Naive B cell (primary cell): Measurements from ENCODE around the gene PDZD4. TPM values are rescaled to one million over a fixed set of nuclear protein-coding genes. Genes with fewer than 3 reads are reported as not detected.
A peak's percentile ranks its signal among the peaks of the same experiment; 100 is the strongest.

Experiments
- ATAC-seq, 2 donors: fragments of 150-1000 bp; cut with Tn5 transposase; 2 replicates each; pipeline ENCODE4 v1.10.0; 2021; ENCODE audit warnings: low read depth in 2 of 2, mild to moderate bottlenecking in 2 of 2, moderate library complexity in 2 of 2
- DNase-seq: peaks from one replicate; pipeline ENCODE4 v3.0.0; 2022
- H3K27ac Mint-ChIP-seq, 6 donors: one replicate each; pipeline ENCODE4 v1.8.0; 2020 to 2022; ENCODE audit warnings: mild to moderate bottlenecking in 6 of 6, mixed read lengths in 6 of 6, moderate library complexity in 5 of 6, inconsistent platforms in 2 of 6
- H3K27me3 Mint-ChIP-seq, 3 donors: one replicate each; pipeline ENCODE4 v1.8.0; 2021 to 2022; ENCODE audit warnings: mixed read lengths in 3 of 3, mild to moderate bottlenecking in 1 of 3
- H3K36me3 Mint-ChIP-seq, 2 donors: one replicate each; pipeline ENCODE4 v1.8.0; 2020 to 2022; ENCODE audit warnings: mixed read lengths in 2 of 2, inconsistent platforms in 1 of 2, mild to moderate bottlenecking in 1 of 2
- H3K4me1 Mint-ChIP-seq, 3 donors: one replicate each; pipeline ENCODE4 v1.8.0; 2020 to 2022; ENCODE audit warnings: mixed read lengths in 3 of 3, inconsistent platforms in 1 of 3, mild to moderate bottlenecking in 1 of 3, moderate library complexity in 1 of 3
- H3K4me3 Mint-ChIP-seq, 8 donors: one replicate each; pipeline ENCODE4 v1.8.0; 2020 to 2022; ENCODE audit warnings: mild to moderate bottlenecking in 8 of 8, mixed read lengths in 8 of 8, moderate library complexity in 8 of 8, inconsistent platforms in 2 of 8
- H3K9me3 Mint-ChIP-seq, 7 donors: one replicate each; pipeline ENCODE4 v1.8.0; 2020 to 2022; ENCODE audit warnings: mixed read lengths in 7 of 7, mild to moderate bottlenecking in 5 of 7, inconsistent platforms in 2 of 7, moderate library complexity in 1 of 7
- polyA plus RNA-seq, 6 donors: library from polyadenylated mRNA; unstranded; fragments of 300-500 nt; fragmentation: Illumina TruSeq; gene quantifications; one replicate each; pipeline ENCODE4 v1.2.3, GENCODE V29; 2021; ENCODE audit warnings: low read depth in 6 of 6

PDZD4 gene
- polyA plus RNA-seq, 6 donors from 2014 or later = 0.38 TPM; not detected in 5

DNA sequence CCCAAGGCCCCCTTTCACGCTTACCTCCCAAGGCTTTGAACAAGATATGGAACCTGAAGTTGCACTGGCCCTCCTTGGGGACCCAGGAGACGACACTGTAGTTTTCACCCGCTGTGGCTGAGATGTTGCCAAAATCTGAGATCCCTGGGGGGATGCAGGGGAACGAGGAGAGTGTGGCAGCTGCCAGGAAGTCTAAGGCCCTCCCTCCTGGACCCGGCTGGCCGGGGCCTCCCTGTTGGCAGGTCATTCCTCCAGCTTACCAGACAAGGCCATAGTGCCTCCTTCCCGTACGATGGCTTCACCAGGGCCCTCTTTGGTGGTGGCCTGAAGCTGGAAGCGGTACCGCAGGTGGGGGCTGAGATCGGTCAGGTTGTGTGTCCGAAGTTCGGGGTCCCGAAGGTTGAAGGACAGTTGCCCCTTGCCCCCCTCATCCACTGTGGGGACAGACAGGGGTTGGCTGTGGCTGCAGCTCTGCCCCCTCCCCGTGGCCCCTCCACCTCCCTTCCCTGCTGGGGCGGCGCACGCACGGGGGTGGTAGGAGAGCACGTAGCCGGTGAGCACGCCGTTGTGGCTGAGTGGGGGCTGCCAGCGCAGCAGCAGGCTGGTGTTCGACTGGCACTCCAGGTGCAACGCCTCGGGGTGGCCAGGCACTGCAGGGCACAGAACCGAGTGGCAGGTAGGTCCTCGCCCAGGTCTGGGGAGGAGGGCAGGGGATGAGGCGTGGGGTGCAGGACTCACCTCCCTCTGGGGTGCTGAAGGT lies 34.4 kb upstream of the PDZD4 start:
- peaks cover 0 to 2% (median 0%) of the 10 kb centered on the region in 7 donors for H3K9me3 Mint-ChIP-seq
- ATAC-seq (no peak), DNase-seq (no peak)
- peak overlapping the region in 1 of 6 donors; percentile 9 for H3K27ac Mint-ChIP-seq
- no peak overlapping the region for H3K4me3 Mint-ChIP-seq
- H3K4me1 Mint-ChIP-seq = peaks cover 0 to 5% (median 0%) of the 10 kb centered on the region in 3 donors
- peaks cover 0 to 6% of the 10 kb centered on the region in 2 donors for H3K36me3 Mint-ChIP-seq
- H3K27me3 Mint-ChIP-seq = peaks cover 0 to 8% (median 0%) of the 10 kb centered on the region in 3 donors

GRCh38 chrX:153864101-153864500 lies 33.8 kb upstream of the PDZD4 start:
- peaks cover 0 to 8% (median 0%) of the 10 kb centered on the region in 3 donors for H3K27me3 Mint-ChIP-seq
- H3K4me3 Mint-ChIP-seq = no peak overlapping the region
- ATAC-seq = no peak
- no peaks in the 10 kb centered on the region for H3K9me3 Mint-ChIP-seq
- H3K27ac Mint-ChIP-seq = no peak overlapping the region
- no peak for DNase-seq
- peaks cover 3 to 5% (median 4%) of the 10 kb centered on the region in 3 donors for H3K4me1 Mint-ChIP-seq
- H3K36me3 Mint-ChIP-seq = peaks cover 0 to 6% of the 10 kb centered on the region in 2 donors

- ATAC-seq = no peak
- Mint-ChIP-seq H3K27ac (peak overlapping the region in 1 of 6 donors; percentile 21), H3K9me3 (no peaks in the 10 kb centered on the region), H3K4me1 (peaks cover 3 to 5% (median 4%) of the 10 kb centered on the region in 3 donors), H3K36me3 (peaks cover 0 to 6% of the 10 kb centered on the region in 2 donors), H3K27me3 (peaks cover 0 to 8% (median 0%) of the 10 kb centered on the region in 3 donors), H3K4me3 (no peak overlapping the region)
- DNase-seq = no peak
These were observed 33.1 kb upstream of the PDZD4 start for GRCh38 chrX:153863251-153863991.

DNA sequence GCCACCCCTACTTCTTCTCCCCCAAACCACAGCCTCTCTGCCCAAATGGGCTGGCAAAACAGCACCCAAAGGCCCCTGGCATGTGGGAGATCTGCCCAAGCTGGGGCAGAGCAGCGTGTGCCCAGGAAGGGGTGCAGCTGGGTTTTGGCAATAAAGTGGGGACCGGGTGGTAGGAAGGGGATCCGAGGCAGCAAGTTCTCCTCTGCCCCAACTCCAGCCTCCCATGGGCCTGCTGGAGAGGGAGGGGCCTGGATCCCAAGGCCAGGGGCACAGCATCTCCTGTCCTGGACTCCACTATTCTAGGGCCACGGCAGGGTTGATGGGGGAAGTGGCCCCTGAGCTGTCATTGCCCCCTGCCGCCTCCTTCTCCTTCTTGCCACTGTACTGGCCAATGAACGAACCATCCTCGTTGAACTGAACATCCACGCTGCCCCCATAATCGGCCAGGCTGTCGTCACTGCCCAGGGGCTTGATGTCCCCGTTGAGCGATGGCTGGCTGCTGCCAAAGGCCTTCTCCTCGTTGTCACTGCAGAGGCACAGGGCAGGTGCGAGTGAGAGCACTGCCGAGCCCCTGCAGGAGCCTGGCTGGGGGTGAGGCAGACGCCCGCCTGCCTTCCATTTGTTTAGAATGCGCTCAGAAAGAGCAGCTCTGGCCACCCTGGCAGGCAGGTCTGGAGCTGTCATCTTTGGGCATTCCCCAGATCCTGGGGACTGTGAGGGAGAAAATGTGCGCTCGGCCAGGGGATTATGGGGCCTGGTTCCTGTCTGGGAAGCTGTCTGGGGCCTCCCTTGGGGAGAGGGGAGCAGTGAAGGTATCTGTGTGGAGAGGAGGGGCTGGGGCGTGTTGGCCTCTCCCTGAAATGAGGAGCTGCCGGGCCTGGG lies 32.3 kb upstream of the PDZD4 start:
- ATAC-seq = no peak
- H3K27me3 Mint-ChIP-seq = peaks cover 0 to 8% (median 2%) of the 10 kb centered on the region in 3 donors
- H3K36me3 Mint-ChIP-seq = peaks cover 0 to 6% of the 10 kb centered on the region in 2 donors
- peaks cover 5 to 8% (median 6%) of the 10 kb centered on the region in 3 donors for H3K4me1 Mint-ChIP-seq
- H3K9me3 Mint-ChIP-seq = no peaks in the 10 kb centered on the region
- H3K27ac Mint-ChIP-seq = peak overlapping the region in 1 of 6 donors; percentile 21
- H3K4me3 Mint-ChIP-seq = peak overlapping the region in 1 of 8 donors; percentile 57
- no peak for DNase-seq

DNA sequence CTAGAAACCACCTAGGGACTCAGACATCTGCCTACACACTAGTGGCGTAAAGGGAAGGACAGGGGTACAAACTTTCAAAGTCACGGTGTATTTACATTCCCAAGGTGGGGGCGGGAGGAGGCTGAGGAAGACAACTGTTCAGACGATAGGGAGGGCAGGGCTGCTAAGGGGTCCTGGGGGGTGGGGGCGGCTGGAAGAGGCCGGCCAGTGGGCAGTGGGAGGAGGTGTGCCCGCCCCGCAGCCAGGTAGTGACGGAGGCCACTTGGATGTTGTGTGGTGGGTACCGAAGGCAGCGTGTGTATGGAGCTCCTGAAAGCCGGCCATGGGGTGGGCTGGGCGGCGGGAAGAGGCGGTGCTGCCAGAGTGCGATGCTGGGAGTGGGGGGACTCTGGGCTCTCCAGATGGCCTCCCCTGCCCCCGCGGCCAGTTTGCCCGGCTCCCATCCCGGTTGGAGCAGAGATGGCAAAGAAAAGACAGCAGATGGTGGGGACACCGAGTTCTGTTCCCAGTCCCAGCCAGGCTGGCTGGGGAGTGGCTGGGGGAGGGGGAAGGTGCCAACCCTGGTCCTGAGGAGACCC lies 31.5 kb upstream of the PDZD4 start:
- DNase-seq (no peak), ATAC-seq (no peak)
- H3K27ac Mint-ChIP-seq = no peak overlapping the region
- H3K4me1 Mint-ChIP-seq = peaks cover 11 to 14% (median 14%) of the 10 kb centered on the region in 3 donors
- peaks cover 0 to 8% (median 6%) of the 10 kb centered on the region in 3 donors for H3K27me3 Mint-ChIP-seq
- H3K4me3 Mint-ChIP-seq = no peak overlapping the region
- no peaks in the 10 kb centered on the region for H3K9me3 Mint-ChIP-seq
- H3K36me3 Mint-ChIP-seq = peaks cover 0 to 6% of the 10 kb centered on the region in 2 donors

GRCh38 chrX:153861151-153861550 lies 30.8 kb upstream of the PDZD4 start:
- Mint-ChIP-seq H3K36me3 (peaks cover 0 to 6% of the 10 kb centered on the region in 2 donors), H3K4me3 (no peak overlapping the region), H3K27me3 (peaks cover 0 to 7% (median 6%) of the 10 kb centered on the region in 3 donors), H3K27ac (no peak overlapping the region), H3K4me1 (peaks cover 11 to 18% (median 14%) of the 10 kb centered on the region in 3 donors), H3K9me3 (no peaks in the 10 kb centered on the region)
- ATAC-seq = no peak
- no peak for DNase-seq

- DNase-seq (no peak), ATAC-seq (no peak)
- Mint-ChIP-seq H3K4me1 (peaks cover 11 to 18% (median 18%) of the 10 kb centered on the region in 3 donors), H3K36me3 (no peaks in the 10 kb centered on the region), H3K4me3 (peak overlapping the region in 1 of 8 donors; percentile 80), H3K27me3 (peaks cover 0 to 17% (median 16%) of the 10 kb centered on the region in 3 donors), H3K27ac (no peak overlapping the region), H3K9me3 (no peaks in the 10 kb centered on the region)
These were observed 27.1 kb upstream of the PDZD4 start for GRCh38 chrX:153857348-153857903.

- peaks cover 11 to 18% (median 12%) of the 10 kb centered on the region in 3 donors for H3K4me1 Mint-ChIP-seq
- no peak overlapping the region for H3K27ac Mint-ChIP-seq
- no peak for DNase-seq
- ATAC-seq = no peak
- peaks cover 0 to 4% of the 10 kb centered on the region in 2 donors for H3K36me3 Mint-ChIP-seq
- peaks cover 5 to 37% (median 37%) of the 10 kb centered on the region in 3 donors for H3K27me3 Mint-ChIP-seq
- H3K4me3 Mint-ChIP-seq = no peak overlapping the region
- no peaks in the 10 kb centered on the region for H3K9me3 Mint-ChIP-seq
These were observed 24.4 kb upstream of the PDZD4 start for GRCh38 chrX:153854702-153855101.

GRCh38 chrX:153853902-153854267 lies 23.5 kb upstream of the PDZD4 start:
- DNase-seq (no peak), ATAC-seq (no peak)
- Mint-ChIP-seq H3K9me3 (no peaks in the 10 kb centered on the region), H3K27ac (no peak overlapping the region), H3K4me1 (peaks cover 8 to 15% (median 12%) of the 10 kb centered on the region in 3 donors), H3K4me3 (no peak overlapping the region), H3K36me3 (peaks cover 0 to 4% of the 10 kb centered on the region in 2 donors), H3K27me3 (peaks cover 8 to 37% (median 37%) of the 10 kb centered on the region in 3 donors)

- H3K4me3 Mint-ChIP-seq = no peak overlapping the region
- H3K27me3 Mint-ChIP-seq = peaks cover 9 to 37% (median 37%) of the 10 kb centered on the region in 3 donors
- no peak for ATAC-seq
- H3K9me3 Mint-ChIP-seq = no peaks in the 10 kb centered on the region
- peaks cover 0 to 4% of the 10 kb centered on the region in 2 donors for H3K36me3 Mint-ChIP-seq
- no peak overlapping the region for H3K27ac Mint-ChIP-seq
- no peak for DNase-seq
- H3K4me1 Mint-ChIP-seq = peaks cover 8 to 15% (median 12%) of the 10 kb centered on the region in 3 donors
These were observed 23.0 kb upstream of the PDZD4 start for GRCh38 chrX:153853180-153853901.

GRCh38 chrX:153851981-153852380 lies 21.6 kb upstream of the PDZD4 start:
- peaks cover 13 to 37% (median 31%) of the 10 kb centered on the region in 3 donors for H3K27me3 Mint-ChIP-seq
- no peak overlapping the region for H3K27ac Mint-ChIP-seq
- DNase-seq (no peak), ATAC-seq (no peak)
- H3K4me3 Mint-ChIP-seq = no peak overlapping the region
- H3K36me3 Mint-ChIP-seq = peaks cover 0 to 4% of the 10 kb centered on the region in 2 donors
- H3K4me1 Mint-ChIP-seq = peaks cover under 1 to 5% (median 5%) of the 10 kb centered on the region in 3 donors
- no peaks in the 10 kb centered on the region for H3K9me3 Mint-ChIP-seq

- Mint-ChIP-seq H3K27me3 (peaks cover 16 to 35% (median 25%) of the 10 kb centered on the region in 3 donors), H3K4me1 (peaks cover 6 to 13% (median 10%) of the 10 kb centered on the region in 3 donors), H3K4me3 (no peak overlapping the region), H3K36me3 (peaks cover 6 to 7% of the 10 kb centered on the region in 2 donors), H3K9me3 (peaks cover 0 to 3% (median 0%) of the 10 kb centered on the region in 7 donors), H3K27ac (no peak overlapping the region)
- ATAC-seq (no peak), DNase-seq (no peak)
These were observed 18.0 kb upstream of the PDZD4 start for GRCh38 chrX:153848325-153848724.
